Astrocyte of the cerebellum (primary cell): ENCODE measurements around the gene VARS1.
A peak's percentile ranks its signal among the peaks of the same experiment; 100 is the strongest.
"Not testable (repeated sequence)": the region's sequence is repeated elsewhere in the genome, so short reads cannot be mapped to it uniquely, and the experiment has no call there.

Experiments used
- DNase-seq: peaks from one replicate; pipeline ENCODE4 v3.0.0-alpha.2; 2011; ENCODE audit warnings: low read depth
- H3K4me3 ChIP-seq: 2 replicates; pipeline ENCODE4 v1.5.1; 2011; ENCODE audit warnings: mild to moderate bottlenecking, low read depth, low read length, moderate library complexity
- CTCF ChIP-seq: IDR thresholded peaks from 2 replicates; pipeline ENCODE4 v1.5.1; 2012; ENCODE audit warnings: low read length, low read depth, moderate library complexity, mild to moderate bottlenecking; ENCODE audit errors: missing control alignments
- in situ Hi-C: cut with HindIII; loops from 2 replicates; pipeline ENCODE4 v1.10.0; 2017; ENCODE audit warnings: low sequenced_read_pairs

The VARS1 gene

GRCh38 chr6:31797588-31797987 is 2.0 kb upstream of the VARS1 start:
- no peak for DNase-seq
- in situ Hi-C loops = no loop called here
- H3K4me3 ChIP-seq = no peak overlapping the region
- TF ChIP-seq CTCF = no peak

DNA sequence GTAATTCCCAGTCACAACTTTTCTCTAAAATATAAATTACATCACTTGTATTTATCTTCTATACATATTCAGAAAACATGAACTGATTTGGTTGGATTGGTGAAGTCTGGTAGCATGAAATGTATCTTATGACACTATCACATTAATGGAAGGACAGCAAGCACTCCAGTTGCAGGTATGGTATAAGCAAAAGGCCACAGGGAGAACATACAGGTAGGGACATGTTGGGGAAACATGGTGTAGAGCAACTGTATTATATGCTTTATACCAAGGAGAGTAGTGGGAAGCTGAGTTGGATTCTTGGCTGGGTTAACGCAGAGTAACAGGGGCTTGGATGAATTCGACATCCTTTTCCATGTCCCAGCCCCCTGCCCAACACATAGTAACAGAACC is 1.4 kb upstream of the VARS1 start:
- H3K4me3 ChIP-seq = no peak overlapping the region
- in situ Hi-C loops = no loop called here
- TF ChIP-seq CTCF = no peak
- DNase-seq = no peak

GRCh38 chr6:31794866-31795615 is 511 bp downstream of the VARS1 start:
- TF ChIP-seq CTCF = no peak
- no peak for DNase-seq
- peak overlapping the region; percentile 91 for H3K4me3 ChIP-seq
- in situ Hi-C loops = no loop called here

DNA sequence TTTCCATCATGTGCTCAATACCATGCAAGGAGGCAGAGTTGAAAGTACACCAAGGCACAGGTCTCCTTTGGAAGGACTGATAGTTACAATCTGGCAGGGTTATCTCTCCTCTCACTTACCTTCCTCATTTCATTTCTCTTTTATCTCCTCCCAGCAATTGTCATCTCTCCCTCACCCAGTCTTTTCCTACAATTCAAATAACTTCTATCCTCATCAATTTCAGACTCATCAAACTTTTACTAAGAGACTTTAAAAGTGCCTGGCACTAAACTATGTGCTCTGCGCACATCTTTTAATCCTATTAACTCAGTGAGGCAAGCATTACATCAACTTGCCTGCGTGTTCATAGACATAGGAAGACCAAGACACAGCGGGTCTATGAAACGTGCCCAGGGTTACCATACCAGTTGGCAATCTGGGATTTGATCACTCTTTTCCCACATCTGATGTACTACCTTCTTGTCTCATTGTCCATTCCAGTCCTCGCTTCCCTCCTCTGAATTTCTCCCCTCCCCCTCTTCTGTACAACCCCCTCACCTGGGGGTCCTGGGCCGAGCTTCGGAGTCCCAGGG is 1.2 kb downstream of the VARS1 start:
- DNase-seq = no peak
- peak overlapping the region; percentile 91 for H3K4me3 ChIP-seq
- in situ Hi-C loops = no loop called here
- TF ChIP-seq CTCF = no peak

DNA sequence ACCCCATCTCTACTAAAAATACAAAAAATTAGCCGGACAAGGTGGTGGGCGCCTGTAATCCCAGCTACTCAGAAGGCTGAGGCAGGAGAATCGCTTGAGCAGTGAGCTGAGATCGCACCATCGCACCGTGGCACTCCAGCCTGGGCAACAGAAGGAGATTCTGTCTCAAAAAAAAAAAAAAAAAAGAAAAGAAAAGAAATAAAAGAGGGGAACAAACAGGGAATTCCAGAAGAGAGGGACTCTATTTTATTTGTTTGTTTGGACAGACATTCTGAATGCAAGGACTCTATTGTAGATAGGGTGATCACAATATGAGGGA is 1.7 kb downstream of the VARS1 start:
- DNase-seq, in situ Hi-C loops: not testable (repeated sequence)
- peak overlapping the region; percentile 91 for H3K4me3 ChIP-seq

DNA sequence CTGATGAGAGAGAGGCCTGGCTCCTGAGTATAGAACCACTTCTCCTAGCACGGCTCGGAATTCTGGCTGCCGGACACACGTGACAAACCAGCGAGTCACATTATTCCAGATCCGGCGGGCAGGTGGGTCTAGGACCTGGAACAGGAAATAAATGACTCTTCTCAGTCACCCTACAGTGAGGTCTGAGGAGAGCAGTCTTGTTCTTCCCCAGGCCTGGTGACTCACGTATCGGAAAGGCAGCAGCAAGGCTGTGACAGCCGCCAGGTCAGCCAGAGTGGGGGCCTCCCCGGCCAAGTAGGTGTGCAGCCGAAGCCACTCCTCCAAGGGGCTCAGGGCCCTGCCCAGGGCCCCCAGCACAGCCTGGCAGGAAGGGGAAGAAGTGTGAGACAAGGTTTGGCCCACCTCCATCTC is 2.8 kb downstream of the VARS1 start:
- in situ Hi-C loops = no loop called here
- TF ChIP-seq CTCF = no peak
- no peak overlapping the region for H3K4me3 ChIP-seq
- no peak for DNase-seq

DNA sequence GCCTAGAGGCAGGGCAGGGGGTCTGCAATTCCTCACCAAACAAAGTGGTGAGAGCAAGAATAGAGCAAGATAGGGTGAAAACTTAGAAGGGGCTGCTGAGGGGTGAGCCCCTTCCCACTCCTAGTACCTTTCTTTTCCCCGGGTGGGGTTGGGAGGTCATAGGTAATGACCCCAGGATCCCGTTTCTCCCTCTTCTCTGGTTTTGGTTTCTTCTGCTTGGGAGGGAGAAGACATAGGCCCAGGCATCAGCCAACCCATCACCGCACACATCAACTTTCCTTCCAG is 3.5 kb downstream of the VARS1 start:
- in situ Hi-C loops = no loop called here
- no peak for DNase-seq
- no peak for TF ChIP-seq CTCF
- no peak overlapping the region for H3K4me3 ChIP-seq
